ENCODE measurements around the gene PKNOX2. TPM values are rescaled to one million over a fixed set of nuclear protein-coding genes. Genes with fewer than 3 reads are reported as not detected.

The PKNOX2 gene
- total and polyA plus RNA-seq, 2 of the 8 experiments (the other 6 are each of a cell fraction or from before 2014, with no cell fraction given), result 2.0 TPM

GRCh38 chr11:125379565-125379964 lies 215.0 kb downstream of the PKNOX2 start (continued):
- TF ChIP-seq CHD7 (IDR thresholded peaks at IDR 0.05; ENCODE audit: insufficient replicate concordance, low read length) (no peak), KDM5A (IDR thresholded peaks at IDR 0.05; ENCODE audit: low read length) (no peak), TAF1 (IDR thresholded peaks at IDR 0.05; ENCODE audit: low read depth, low read length) (no peak), CBX8 (IDR thresholded peaks at IDR 0.05; ENCODE audit: borderline replicate concordance, low read depth, low read length) (no peak), TAF7 (optimal IDR thresholded peaks at IDR 0.05; ENCODE audit: borderline replicate concordance, low read depth, low read length) (no peak), SP2 (IDR thresholded peaks at IDR 0.05; ENCODE audit: low read length) (no peak), MAFK (IDR thresholded peaks at IDR 0.05; ENCODE audit: low read depth, low read length) (no peak), CBX5 (IDR thresholded peaks at IDR 0.05; ENCODE audit: low read depth, low read length) (no peak), CHD2 (IDR thresholded peaks at IDR 0.05; ENCODE audit: low read length) (no peak)

Measured in H1 (cell line).